ENCODE data around the gene KHDC4.

DNA sequence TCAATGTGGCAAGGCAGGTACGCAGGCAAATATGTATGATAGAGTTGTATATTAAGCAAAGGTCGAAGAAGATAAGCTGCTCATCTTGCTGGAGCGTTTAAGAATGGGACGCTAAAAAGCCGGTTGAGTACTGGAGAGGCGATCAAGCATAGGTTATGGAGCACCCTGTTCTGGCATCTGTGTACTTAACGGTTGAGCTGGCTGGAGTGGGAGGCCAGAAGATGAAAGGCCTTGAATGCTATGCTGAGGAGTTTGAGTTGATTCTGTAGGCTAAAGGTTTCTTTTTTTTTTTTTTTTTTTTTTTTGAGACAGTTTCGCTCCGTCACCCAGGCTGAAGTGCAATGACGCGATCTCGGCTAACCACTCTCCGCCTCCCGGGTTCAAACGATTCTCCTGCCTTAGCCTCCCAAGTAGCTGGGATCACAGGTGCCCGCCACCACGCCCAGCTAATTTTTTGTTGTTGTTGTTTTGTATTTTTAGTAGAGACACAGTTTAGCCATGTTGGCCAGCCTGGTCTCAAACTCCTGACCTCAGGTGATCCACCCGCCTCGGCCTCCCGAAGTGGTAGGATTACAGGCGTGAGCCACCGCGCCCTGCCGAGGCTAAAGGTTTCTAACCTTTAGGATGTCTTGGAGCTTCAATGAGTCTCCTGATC lies 850 bp upstream of the KHDC4 start:
- TF ChIP-seq, protein P1, sequence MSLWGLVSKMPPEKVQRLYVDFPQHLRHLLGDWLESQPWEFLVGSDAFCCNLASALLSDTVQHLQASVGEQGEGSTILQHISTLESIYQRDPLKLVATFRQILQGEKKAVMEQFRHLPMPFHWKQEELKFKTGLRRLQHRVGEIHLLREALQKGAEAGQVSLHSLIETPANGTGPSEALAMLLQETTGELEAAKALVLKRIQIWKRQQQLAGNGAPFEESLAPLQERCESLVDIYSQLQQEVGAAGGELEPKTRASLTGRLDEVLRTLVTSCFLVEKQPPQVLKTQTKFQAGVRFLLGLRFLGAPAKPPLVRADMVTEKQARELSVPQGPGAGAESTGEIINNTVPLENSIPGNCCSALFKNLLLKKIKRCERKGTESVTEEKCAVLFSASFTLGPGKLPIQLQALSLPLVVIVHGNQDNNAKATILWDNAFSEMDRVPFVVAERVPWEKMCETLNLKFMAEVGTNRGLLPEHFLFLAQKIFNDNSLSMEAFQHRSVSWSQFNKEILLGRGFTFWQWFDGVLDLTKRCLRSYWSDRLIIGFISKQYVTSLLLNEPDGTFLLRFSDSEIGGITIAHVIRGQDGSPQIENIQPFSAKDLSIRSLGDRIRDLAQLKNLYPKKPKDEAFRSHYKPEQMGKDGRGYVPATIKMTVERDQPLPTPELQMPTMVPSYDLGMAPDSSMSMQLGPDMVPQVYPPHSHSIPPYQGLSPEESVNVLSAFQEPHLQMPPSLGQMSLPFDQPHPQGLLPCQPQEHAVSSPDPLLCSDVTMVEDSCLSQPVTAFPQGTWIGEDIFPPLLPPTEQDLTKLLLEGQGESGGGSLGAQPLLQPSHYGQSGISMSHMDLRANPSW (CRISPR knock-in tag; IDR thresholded peaks at IDR 0.05; ENCODE audit: borderline replicate concordance), result no peak
- TF ChIP-seq ZZZ3 (CRISPR knock-in tag; IDR thresholded peaks at IDR 0.05; ENCODE audit: borderline replicate concordance) (no peak), POLR2A (IDR thresholded peaks at IDR 0.05; ENCODE audit: insufficient read depth in 1 of 2, low read depth in 2 of 2, low read length in 2 of 2) (no peak), FOXK2 (IDR thresholded peaks at IDR 0.05) (no peak), CREM (IDR thresholded peaks at IDR 0.05) (no peak), CREM (CRISPR knock-in tag; IDR thresholded peaks at IDR 0.05) (no peak), NR1H2 (CRISPR knock-in tag; IDR thresholded peaks at IDR 0.05; ENCODE audit: borderline replicate concordance, low read depth) (no peak), TAF1 (CRISPR knock-in tag; IDR thresholded peaks at IDR 0.05) (no peak), CREB1 (IDR thresholded peaks at IDR 0.05) (no peak), CREB1 (CRISPR knock-in tag; IDR thresholded peaks at IDR 0.05) (no peak), FOSL1 (CRISPR knock-in tag; IDR thresholded peaks at IDR 0.05; ENCODE audit: borderline replicate concordance) (no peak)
- TF ChIP-seq, protein P2, sequence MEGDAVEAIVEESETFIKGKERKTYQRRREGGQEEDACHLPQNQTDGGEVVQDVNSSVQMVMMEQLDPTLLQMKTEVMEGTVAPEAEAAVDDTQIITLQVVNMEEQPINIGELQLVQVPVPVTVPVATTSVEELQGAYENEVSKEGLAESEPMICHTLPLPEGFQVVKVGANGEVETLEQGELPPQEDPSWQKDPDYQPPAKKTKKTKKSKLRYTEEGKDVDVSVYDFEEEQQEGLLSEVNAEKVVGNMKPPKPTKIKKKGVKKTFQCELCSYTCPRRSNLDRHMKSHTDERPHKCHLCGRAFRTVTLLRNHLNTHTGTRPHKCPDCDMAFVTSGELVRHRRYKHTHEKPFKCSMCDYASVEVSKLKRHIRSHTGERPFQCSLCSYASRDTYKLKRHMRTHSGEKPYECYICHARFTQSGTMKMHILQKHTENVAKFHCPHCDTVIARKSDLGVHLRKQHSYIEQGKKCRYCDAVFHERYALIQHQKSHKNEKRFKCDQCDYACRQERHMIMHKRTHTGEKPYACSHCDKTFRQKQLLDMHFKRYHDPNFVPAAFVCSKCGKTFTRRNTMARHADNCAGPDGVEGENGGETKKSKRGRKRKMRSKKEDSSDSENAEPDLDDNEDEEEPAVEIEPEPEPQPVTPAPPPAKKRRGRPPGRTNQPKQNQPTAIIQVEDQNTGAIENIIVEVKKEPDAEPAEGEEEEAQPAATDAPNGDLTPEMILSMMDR (CRISPR knock-in tag; IDR thresholded peaks at IDR 0.05), result no peak
- TF ChIP-seq, protein P3, sequence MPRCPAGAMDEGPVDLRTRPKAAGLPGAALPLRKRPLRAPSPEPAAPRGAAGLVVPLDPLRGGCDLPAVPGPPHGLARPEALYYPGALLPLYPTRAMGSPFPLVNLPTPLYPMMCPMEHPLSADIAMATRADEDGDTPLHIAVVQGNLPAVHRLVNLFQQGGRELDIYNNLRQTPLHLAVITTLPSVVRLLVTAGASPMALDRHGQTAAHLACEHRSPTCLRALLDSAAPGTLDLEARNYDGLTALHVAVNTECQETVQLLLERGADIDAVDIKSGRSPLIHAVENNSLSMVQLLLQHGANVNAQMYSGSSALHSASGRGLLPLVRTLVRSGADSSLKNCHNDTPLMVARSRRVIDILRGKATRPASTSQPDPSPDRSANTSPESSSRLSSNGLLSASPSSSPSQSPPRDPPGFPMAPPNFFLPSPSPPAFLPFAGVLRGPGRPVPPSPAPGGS (CRISPR knock-in tag; IDR thresholded peaks at IDR 0.05), result no peak
